ENCODE results near the gene GPR158. TPM values are rescaled to one million over a fixed set of nuclear protein-coding genes. Genes with fewer than 3 reads are reported as not detected.

Gene GPR158
- total RNA-seq, 1 experiment from 2014 or later = 0.58 TPM

GRCh38 chr10:25191162-25191895 lies 16.5 kb downstream of the GPR158 start:
- DNase-seq (ENCODE audit: low spot score) = no peak

DNA sequence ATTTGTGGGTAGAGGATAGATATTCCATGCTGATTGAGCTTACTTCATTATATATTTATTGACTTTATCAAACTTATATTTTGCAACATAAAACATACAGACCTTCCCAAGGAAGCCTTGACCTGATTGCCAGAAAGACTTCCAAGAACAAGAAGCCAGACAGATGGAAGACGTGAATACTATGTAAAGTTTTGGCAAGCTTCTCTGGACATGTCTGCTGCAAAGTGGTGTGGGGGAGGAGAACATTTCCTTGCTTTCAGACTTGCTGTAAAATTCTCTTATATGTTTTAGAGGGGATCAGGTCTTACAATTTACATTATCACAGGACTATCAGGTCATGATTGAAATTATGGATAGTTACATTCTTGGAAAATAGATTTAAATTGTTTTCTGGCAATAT lies 23.4 kb downstream of the GPR158 start:
- no peak for DNase-seq (ENCODE audit: low spot score)

GRCh38 chr10:25206693-25207414 lies 32.1 kb downstream of the GPR158 start:
- no peak for DNase-seq (ENCODE audit: low spot score)

DNA sequence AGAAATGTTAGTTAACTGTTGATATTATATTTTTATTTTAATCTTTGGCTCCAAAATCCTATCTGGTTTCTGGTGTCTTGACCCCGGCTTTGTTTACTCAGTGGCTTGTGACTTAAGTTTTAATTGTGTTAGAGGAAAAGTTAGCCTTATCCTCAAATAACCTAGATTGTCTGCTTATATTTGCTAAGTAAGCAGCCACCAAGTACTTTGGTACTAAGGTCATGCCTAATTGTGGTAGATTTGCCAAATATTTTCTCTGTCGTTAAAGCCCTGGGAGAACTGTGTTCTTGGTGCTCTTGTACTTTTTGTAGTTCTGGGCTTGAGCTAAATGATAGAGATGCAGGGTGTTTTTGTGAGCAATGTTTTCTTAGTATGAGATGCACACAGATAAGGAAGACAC lies 34.8 kb downstream of the GPR158 start:
- no peak for DNase-seq (ENCODE audit: low spot score)

DNA sequence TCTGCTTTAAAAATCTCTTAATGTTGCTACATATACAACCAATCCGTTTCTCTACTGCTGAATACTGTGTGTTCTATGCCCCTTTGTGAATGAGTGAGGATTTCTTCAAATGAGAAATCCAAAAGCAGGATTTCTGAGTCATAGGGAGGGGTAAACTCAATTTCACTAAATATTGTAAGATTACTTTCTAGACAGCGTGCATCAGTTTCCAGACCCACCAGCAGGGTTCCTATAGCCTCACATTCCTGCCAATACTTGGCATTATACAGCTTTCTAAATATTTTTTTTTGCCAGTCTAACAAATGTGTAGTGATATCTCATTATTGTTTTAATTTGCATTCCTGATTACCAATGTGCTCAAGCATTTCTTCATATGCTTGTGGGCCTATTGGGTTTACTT lies 35.5 kb downstream of the GPR158 start:
- no peak for DNase-seq (ENCODE audit: low spot score)

DNA sequence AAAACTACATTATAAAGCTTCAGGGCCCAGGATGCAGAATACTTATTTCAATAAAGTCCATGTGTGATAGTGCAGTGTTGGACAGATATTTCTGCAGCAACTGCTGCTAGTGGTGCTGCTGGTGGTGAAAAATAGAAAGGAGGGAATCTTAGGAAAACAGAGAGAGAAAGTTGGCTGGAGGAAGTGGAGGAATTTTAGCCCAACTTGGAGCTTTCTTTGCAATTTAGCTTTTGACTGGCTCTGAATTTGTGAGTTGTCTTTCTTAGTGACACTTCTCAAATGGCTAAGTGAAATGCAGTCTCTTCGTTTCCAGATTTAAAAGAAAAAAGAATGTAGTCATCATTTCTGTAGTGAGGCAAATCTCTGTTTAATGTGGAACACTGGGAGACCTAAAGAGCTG lies 45.4 kb downstream of the GPR158 start:
- no peak for DNase-seq (ENCODE audit: low spot score)

GRCh38 chr10:25222085-25222660 lies 47.4 kb downstream of the GPR158 start:
- DNase-seq (ENCODE audit: low spot score) = no peak

DNA sequence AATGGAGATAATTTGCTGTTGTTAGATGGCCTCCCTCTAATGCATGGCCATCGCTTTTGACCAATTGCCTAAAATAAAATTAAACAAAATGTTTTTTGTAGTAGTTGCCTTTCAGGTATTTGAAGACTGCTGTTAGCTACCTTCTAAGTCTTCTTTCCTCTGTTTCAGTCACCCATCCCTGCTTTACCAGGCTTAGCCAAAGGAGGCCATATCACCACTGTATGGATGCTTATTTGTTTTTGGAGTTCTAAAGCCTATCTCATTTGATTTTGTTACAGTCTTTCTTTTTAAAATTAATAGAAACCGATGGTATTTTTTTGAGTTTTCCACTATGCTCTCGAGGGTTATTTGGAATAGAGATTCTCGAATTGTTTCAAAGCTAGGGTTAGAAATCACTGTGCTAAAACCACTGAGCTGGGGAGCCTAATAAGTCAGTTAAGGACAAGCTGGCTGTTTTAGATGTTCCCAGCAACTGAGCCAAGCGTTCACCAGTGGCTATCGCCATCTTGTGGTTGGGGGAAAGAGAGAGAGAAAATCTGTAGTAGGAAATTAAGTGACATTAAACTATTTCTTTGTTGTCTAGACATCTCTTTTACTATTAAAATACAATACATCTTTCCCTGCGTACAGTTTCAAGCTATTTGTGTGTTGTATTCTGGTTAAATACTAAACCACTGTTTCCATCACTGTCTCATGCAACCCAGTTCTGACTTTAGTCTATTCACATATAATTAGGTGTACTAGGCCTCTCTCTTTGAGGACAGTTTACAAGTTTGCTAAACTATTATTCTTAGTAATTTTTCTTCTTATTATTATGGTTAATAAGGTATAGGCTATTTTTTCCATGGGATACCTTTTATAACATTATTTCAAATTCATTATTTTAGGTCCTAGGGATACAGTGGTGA lies 52.2 kb downstream of the GPR158 start:
- DNase-seq (ENCODE audit: low spot score) = peak; percentile 30

- no peak for DNase-seq (ENCODE audit: low spot score)
These were observed 57.0 kb downstream of the GPR158 start for GRCh38 chr10:25231751-25232150.

GRCh38 chr10:25232204-25232603 lies 57.4 kb downstream of the GPR158 start:
- no peak for DNase-seq (ENCODE audit: low spot score)

GRCh38 chr10:25245165-25245564 lies 70.4 kb downstream of the GPR158 start:
- DNase-seq (ENCODE audit: low spot score) = no peak

- no peak for DNase-seq (ENCODE audit: low spot score)
These were observed 82.8 kb downstream of the GPR158 start for GRCh38 chr10:25257646-25258045.

GRCh38 chr10:25261110-25261509 lies 86.3 kb downstream of the GPR158 start:
- no peak for DNase-seq (ENCODE audit: low spot score)

DNA sequence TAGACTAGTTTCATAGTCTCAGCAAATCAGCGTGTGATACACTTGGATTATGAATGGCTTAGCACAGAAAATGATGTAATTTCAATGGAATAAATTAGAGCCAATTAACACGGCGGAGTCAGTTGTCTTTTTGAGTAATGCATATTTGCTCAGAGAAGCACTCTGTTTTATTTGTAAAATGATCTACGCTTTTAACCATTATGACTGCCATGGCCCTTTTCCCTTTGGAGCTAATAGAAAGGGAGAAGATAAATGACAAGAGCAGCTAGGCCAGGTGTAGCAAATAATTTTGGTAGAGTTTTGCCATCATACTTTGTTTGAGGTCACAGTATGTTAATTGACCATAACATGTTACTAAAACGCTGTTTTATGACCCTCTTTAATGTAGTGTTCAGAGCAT lies 86.8 kb downstream of the GPR158 start:
- DNase-seq (ENCODE audit: low spot score) = no peak

- DNase-seq (ENCODE audit: low spot score) = no peak
These were observed 89.1 kb downstream of the GPR158 start for GRCh38 chr10:25263931-25264330.

GRCh38 chr10:25278180-25278579 lies 103.4 kb downstream of the GPR158 start:
- no peak for DNase-seq (ENCODE audit: low spot score)

GRCh38 chr10:25280076-25280475 lies 105.3 kb downstream of the GPR158 start:
- DNase-seq (ENCODE audit: low spot score) = no peak

DNA sequence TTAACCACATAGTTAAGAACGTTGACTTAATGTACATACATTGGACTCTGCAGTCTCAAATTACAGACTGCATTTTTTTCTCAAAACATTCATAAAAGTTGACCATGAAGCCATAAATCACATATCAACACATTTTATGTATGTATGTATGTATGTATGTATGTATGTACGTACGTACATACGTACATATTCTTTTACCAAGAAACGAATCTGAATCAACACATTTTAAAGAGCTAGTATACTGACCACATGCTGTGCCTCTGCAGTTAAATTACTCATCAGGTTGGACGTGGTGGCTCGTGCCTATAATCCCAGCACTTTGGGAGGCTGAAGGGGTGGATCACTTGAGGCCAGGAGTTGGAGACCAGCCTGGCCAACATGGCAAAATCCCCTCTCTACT lies 105.8 kb downstream of the GPR158 start:
- no peak for DNase-seq (ENCODE audit: low spot score)

DNA sequence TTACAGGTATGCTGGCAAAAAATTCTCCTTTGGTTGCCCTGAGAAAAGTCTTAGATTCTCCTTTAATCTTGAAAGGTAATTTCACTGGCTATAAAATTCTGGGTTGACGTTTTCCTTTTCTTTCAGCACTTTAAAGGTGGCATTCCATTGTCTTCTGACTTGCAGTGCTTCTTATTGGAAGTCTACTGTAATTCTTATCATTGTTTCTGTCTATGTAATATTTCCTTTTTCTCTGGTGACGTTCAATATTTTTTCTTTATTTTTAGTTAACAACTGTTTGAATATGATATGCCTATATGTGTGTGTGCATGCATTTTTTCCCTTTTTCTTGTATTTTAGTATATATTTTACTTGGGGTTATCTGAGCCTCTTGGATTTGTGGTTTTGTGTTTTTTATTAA lies 111.0 kb downstream of the GPR158 start:
- no peak for DNase-seq (ENCODE audit: low spot score)

DNA sequence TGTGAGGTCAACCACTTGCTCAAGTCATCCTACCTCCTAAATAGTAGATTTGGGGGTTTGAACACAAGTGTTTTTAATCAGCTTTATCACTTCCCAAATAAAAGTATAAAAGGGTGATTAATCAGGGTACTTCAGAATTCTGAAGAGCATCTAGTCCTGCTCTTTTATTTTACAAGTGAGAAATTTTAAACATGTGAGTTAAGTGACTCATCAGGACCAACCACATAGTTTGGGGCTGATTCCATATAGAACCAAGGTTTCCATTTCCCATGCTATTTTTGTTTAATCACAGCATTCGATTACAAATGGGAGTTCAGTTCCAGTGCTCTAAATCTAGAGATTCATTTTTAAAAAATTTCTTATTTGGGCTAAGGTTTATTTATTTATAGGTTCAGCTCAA lies 113.4 kb downstream of the GPR158 start:
- no peak for DNase-seq (ENCODE audit: low spot score)

GRCh38 chr10:25294032-25294926 lies 119.5 kb downstream of the GPR158 start:
- peak; percentile 4 for DNase-seq (ENCODE audit: low spot score)
